ENCODE measurements around the gene PPP1R10. TPM values are rescaled to one million over a fixed set of nuclear protein-coding genes. Genes with fewer than 3 reads are reported as not detected.
A peak's percentile ranks its signal among the peaks of the same experiment; 100 is the strongest.

Gene PPP1R10
- total and polyA plus RNA-seq, 2 of the 13 experiments (the other 11 are each of a cell fraction or from before 2014, with no cell fraction given), result 26.3 to 38.4 TPM

DNA sequence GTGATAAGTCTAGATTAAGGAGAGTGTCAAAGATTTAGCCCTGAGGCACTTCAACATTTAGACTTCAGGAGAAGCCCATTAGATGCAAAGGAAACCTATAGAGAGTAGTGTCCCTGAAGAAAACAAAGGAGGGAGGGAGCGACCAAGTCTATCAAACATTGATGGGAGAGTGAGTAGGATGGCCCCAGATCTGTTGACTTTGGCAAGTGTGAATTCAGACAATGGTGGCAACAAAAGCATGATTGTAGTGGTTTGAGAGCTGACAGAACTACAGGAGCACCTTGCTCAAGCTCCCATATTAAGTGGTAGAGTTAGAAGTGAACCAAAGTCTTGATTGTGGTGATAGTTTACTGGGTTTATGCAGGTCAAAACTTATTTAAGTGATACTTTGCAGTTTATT, 46.8 kb downstream of the PPP1R10 start (continued):
- TF ChIP-seq TBX3 (IDR thresholded peaks at IDR 0.05; ENCODE audit: borderline replicate concordance) (peak; percentile 31; the same call in 1 of the 2 replicates), TRIM24 (CRISPR knock-in tag; IDR thresholded peaks at IDR 0.05) (no peak), ZNF160 (CRISPR knock-in tag; IDR thresholded peaks at IDR 0.05) (no peak), SOX5 (CRISPR knock-in tag; IDR thresholded peaks at IDR 0.05; ENCODE audit: borderline replicate concordance) (peak; percentile 96), SOX13 (IDR thresholded peaks at IDR 0.05) (peak; percentile 92), SOX13 (CRISPR knock-in tag; conservative IDR thresholded peaks at IDR 0.05 in 1 of 2, IDR thresholded peaks at IDR 0.05 in 1 of 2) (peak in 1 of 2 experiments; percentile 98; a peak in 2 of 4 replicates), SP5 (CRISPR knock-in tag; IDR thresholded peaks at IDR 0.05; ENCODE audit: borderline replicate concordance, low read depth) (0 out of 2 replicates have a peak, but pooled peaks have one; percentile 17)

DNA sequence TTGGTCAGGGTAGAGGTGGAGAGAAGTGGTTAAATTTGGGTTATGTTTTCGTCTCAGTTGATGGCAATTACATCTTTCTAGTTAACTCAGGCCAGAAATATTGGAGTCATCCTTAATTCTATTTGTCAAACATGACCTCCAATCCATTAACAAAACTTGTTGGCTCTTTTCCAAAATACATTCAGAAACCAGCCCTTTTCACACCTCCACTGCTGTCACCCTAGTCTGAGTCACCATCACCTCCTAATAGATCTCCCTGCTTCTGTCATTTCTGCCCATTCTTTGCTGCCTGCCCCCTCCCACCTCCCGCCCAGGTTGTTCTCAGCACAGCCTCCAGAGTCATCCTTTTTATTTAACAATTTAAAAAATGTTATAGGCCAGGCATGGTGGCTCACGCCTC, 48.8 kb downstream of the PPP1R10 start:
- Histone ChIP-seq H3K27me3 (ENCODE audit: control insufficient read depth in 1 of 2, insufficient read depth in 2 of 2, low read length in 2 of 2) (no peaks in the 10 kb centered on the region; a peak in 1 of 5 replicates), H3K9ac (ENCODE audit: insufficient read depth, low read depth, low read length) (no peak overlapping the region), H2AFZ (ENCODE audit: low read length) (no peak overlapping the region), H3K79me2 (ENCODE audit: insufficient read depth, low read length) (peaks cover 21% of the 10 kb centered on the region), H4K20me1 (ENCODE audit: insufficient read depth, low read length) (peaks cover 18% of the 10 kb centered on the region), H3K4me2 (ENCODE audit: low read depth, low read length) (no peak overlapping the region), H3K36me3 (replicated peaks in 1 of 2; ENCODE audit: control insufficient read depth in 1 of 2, insufficient read depth in 2 of 2, low read length in 2 of 2) (peaks cover 0 to 1% of the 10 kb centered on the region in 2 experiments; a peak in 1 of 5 replicates), H3K4me3 (replicated peaks in 1 of 3; ENCODE audit: insufficient read depth in 1 of 3, low read depth in 2 of 3, low read length in 3 of 3) (no peak overlapping the region), H3K27ac (ENCODE audit: extremely low read length, insufficient read depth, low read length) (no peak overlapping the region), H3K9me3 (ENCODE audit: low read length) (no peaks in the 10 kb centered on the region), H3K4me1 (ENCODE audit: insufficient read depth, low read length) (peaks cover 40% of the 10 kb centered on the region)
- ATAC-seq, result no peak
- intact Hi-C loops (cut with micrococcal nuclease; ENCODE audit: unreplicated experiment), result no loop called here
- no peak for FAIRE-seq
- WGBS (ENCODE audit: low lambda C conversion rate), result 66% methylated on average over 3 of the region's 3 CpGs
- no TSS peak for BruUV-seq (replicated peaks)
- CTCF ChIA-PET (ENCODE audit: low intra/inter-chr PET ratio, low total read pairs), result no interaction called here
- no peak for DNase-seq (ENCODE audit: low spot score)
- in situ Hi-C loops (cut with HindIII; ENCODE audit: extremely low pct_ligation_motif_present, low pct_unique_long_range_greater_than_20kb), result no loop called here
- TF ChIP-seq KDM3A (CRISPR knock-in tag; IDR thresholded peaks at IDR 0.05; ENCODE audit: low read depth) (no peak), TFE3 (CRISPR knock-in tag; IDR thresholded peaks at IDR 0.05) (no peak), ZNF205 (CRISPR knock-in tag; IDR thresholded peaks at IDR 0.05) (no peak), ZNF543 (CRISPR knock-in tag; IDR thresholded peaks at IDR 0.05) (no peak), ZNF451 (CRISPR knock-in tag; IDR thresholded peaks at IDR 0.05) (no peak), ZNF7 (CRISPR knock-in tag; IDR thresholded peaks at IDR 0.05) (no peak), POGZ (CRISPR knock-in tag; IDR thresholded peaks at IDR 0.05) (no peak), TBL1XR1 (IDR thresholded peaks at IDR 0.05; ENCODE audit: borderline replicate concordance, low read length, partially characterized antibody) (no peak), ZFP82 (CRISPR knock-in tag; IDR thresholded peaks at IDR 0.05; ENCODE audit: borderline replicate concordance) (no peak), ZNF207 (IDR thresholded peaks at IDR 0.05; ENCODE audit: borderline replicate concordance) (no peak), ZNF142 (CRISPR knock-in tag; IDR thresholded peaks at IDR 0.05) (no peak)
- POLR2A ChIA-PET, result no interaction called here
